H1 (cell line): Measurements from ENCODE around the gene TOP2B. TPM values are rescaled to one million over a fixed set of nuclear protein-coding genes. Genes with fewer than 3 reads are reported as not detected.

Experiments used
- ASH2L ChIP-seq: fragments of 200-600, 300-600 bp; sonication (generic); IDR thresholded peaks from one replicate; pipeline ENCODE4 v1.7.1; 2017; ENCODE audit warnings: low read length
- BACH1 ChIP-seq: IDR thresholded peaks from 2 replicates; pipeline ENCODE4 v1.6.1; 2012; ENCODE audit warnings: low read length, improper control_type of control experiment
- CHD2 ChIP-seq: IDR thresholded peaks from 2 replicates; pipeline ENCODE4 v1.6.1; 2012; ENCODE audit warnings: low read length, improper control_type of control experiment
- EGR1 ChIP-seq: IDR thresholded peaks from 2 replicates; pipeline ENCODE4 v1.6.1; 2011; ENCODE audit warnings: low read depth, low read length, borderline replicate concordance
- EP300 ChIP-seq, 2 experiments: IDR thresholded peaks; 1 replicate in 1 of 2; 2 replicates in 1 of 2; pipeline ENCODE4 v1.6.1; 2011 to 2012; ENCODE audit warnings: low read depth in 2 of 2, low read length in 2 of 2, mild to moderate bottlenecking in 2 of 2, borderline replicate concordance in 1 of 2, inconsistent platforms in 1 of 2, moderate library complexity in 1 of 2
- EZH2 ChIP-seq: fragments of 200-600 bp; sonication (generic); IDR thresholded peaks from 2 replicates; pipeline ENCODE4 v1.7.1; 2012; ENCODE audit warnings: low read depth, mild to moderate bottlenecking, moderate library complexity, low read length, inconsistent platforms; ENCODE audit not compliant: severe bottlenecking
- KDM4A ChIP-seq: IDR thresholded peaks from one replicate; pipeline ENCODE4 v1.7.1; 2012; ENCODE audit warnings: low read depth, mild to moderate bottlenecking, moderate library complexity, low read length, inconsistent platforms; ENCODE audit not compliant: severe bottlenecking
- POLR2AphosphoS5 ChIP-seq: IDR thresholded peaks from 2 replicates; pipeline ENCODE4 v1.6.1; 2011; ENCODE audit warnings: low read depth, low read length
- RBBP5 ChIP-seq: IDR thresholded peaks from 2 replicates; pipeline ENCODE4 v1.7.1; 2012; ENCODE audit warnings: low read depth, mild to moderate bottlenecking, inconsistent platforms, low read length, moderate library complexity, borderline replicate concordance
- SIRT6 ChIP-seq: IDR thresholded peaks from one replicate; pipeline ENCODE4 v1.7.1; 2012; ENCODE audit warnings: low read length, inconsistent platforms
- SP2 ChIP-seq: IDR thresholded peaks from 2 replicates; pipeline ENCODE4 v1.6.1; 2012; ENCODE audit warnings: mild to moderate bottlenecking, low read length, inconsistent platforms
- TBP ChIP-seq: IDR thresholded peaks from 2 replicates; pipeline ENCODE4 v1.6.1; 2011; ENCODE audit warnings: low read depth, low read length, improper control_type of control experiment
- YY1 ChIP-seq: IDR thresholded peaks from 2 replicates; pipeline ENCODE4 v1.6.1; 2011; ENCODE audit warnings: low read depth, mild to moderate bottlenecking, low read length
- polyA plus RNA-seq, 7 experiments: library from polyadenylated mRNA; depleted of rRNA in 3 of 7; stranded (reverse) in 5 of 7; unstranded in 2 of 7; fragments of >200 nt in 5 of 7; fragments of 200-250 nt in 2 of 7; gene quantifications; 1 replicate in 5 of 7; 2 replicates in 1 of 7; 4 replicates in 1 of 7; pipeline versions ENCODE4 v1.2.1 to v1.2.3, GENCODE V29; 2011 to 2013; ENCODE audit warnings: missing spikeins in 2 of 7, mixed read lengths in 2 of 7
- total RNA-seq: library from RNA; stranded (reverse); fragmentation: NEBNext Ultra II Directional; extraction: Animal tissue kit (Norgen Biotek cat#: 25700); gene quantifications from 2 replicates; pipeline ENCODE4 v1.2.1, GENCODE V29; 2021

Gene TOP2B
- total and polyA plus RNA-seq, 2 of the 8 experiments (the other 6 are each of a cell fraction or from before 2014, with no cell fraction given), result 34.9 to 206 TPM

- TF ChIP-seq YY1, result no peak
- TF ChIP-seq EGR1, result 0 out of 2 replicates have a peak, but pooled peaks have one; percentile 42
- TF ChIP-seq BACH1, result 0 out of 2 replicates have a peak, but pooled peaks have one; percentile 9
- no peak for TF ChIP-seq EZH2
- no peak for TF ChIP-seq EP300 (IDR thresholded peaks at IDR 0.05; ENCODE audit: borderline replicate concordance in 1 of 2, low read depth in 2 of 2, low read length in 2 of 2)
- no peak for TF ChIP-seq SP2
- no peak for TF ChIP-seq CHD2
- TF ChIP-seq SIRT6, result no peak
- TF ChIP-seq POLR2AphosphoS5, result 0 out of 2 replicates have a peak, but pooled peaks have one; percentile 44
- TF ChIP-seq TBP, result peak; percentile 43; the same call in 1 of the 2 replicates
- peak; percentile 35 for TF ChIP-seq KDM4A
- TF ChIP-seq RBBP5, result peak; percentile 91
- peak; percentile 85 for TF ChIP-seq ASH2L
These were observed 567 bp downstream of the TOP2B start (continued) for GRCh38 chr3:25663869-25664811.
